Stomach (tissue), 9 donors: Measurements from ENCODE around the gene NOTCH4. TPM values are rescaled to one million over a fixed set of nuclear protein-coding genes. Genes with fewer than 3 reads are reported as not detected.

Experiments used
- DNase-seq, 2 donors: peaks; one replicate each; pipeline versions ENCODE4 v3.0.0 to v3.0.0-alpha.2; 2013 to 2019
- H3K27ac ChIP-seq, 5 donors: fragments of 200-600 bp in 4 of 5; sonication (generic) in 4 of 5; one replicate each; pipeline ENCODE4 v1.5.1; 2013 to 2019; ENCODE audit warnings: mild to moderate bottlenecking in 1 of 5, moderate library complexity in 1 of 5
- H3K27me3 ChIP-seq, 3 donors: fragments of 200-600 bp; sonication (generic); one replicate each; pipeline ENCODE4 v1.5.1; 2017 to 2019; ENCODE audit warnings: mixed run types in 1 of 3
- H3K36me3 ChIP-seq, 4 donors: fragments of 200-600 bp; sonication (generic); 1 replicate in 3 of 4; 2 replicates in 1 of 4; pipeline ENCODE4 v1.5.1; 2016 to 2019
- H3K4me1 ChIP-seq, 4 donors: fragments of 200-600 bp; sonication (generic); one replicate each; pipeline ENCODE4 v1.5.1; 2016 to 2019
- H3K4me3 ChIP-seq, 4 donors: fragments of 200-600 bp; sonication (generic) in 3 of 4; one replicate each; pipeline ENCODE4 v1.5.1; 2016 to 2019; ENCODE audit warnings: mild to moderate bottlenecking in 1 of 4
- H3K9me3 ChIP-seq, 4 donors: fragments of 200-600 bp; sonication (generic); one replicate each; pipeline ENCODE4 v1.5.1; 2016 to 2019
- EP300 ChIP-seq: sonication (generic); formaldehyde crosslinking; IDR thresholded peaks from one replicate; pipeline ENCODE4 v1.6.1; 2017; ENCODE audit warnings: antibody characterized with exemption
- POLR2A ChIP-seq, 4 donors: fragments of 450-650 bp; IDR thresholded peaks; one replicate each; pipeline ENCODE4 v1.6.1; 2016; ENCODE audit warnings: antibody characterized with exemption in 4 of 4, control low read depth in 2 of 4, mild to moderate bottlenecking in 1 of 4, moderate library complexity in 1 of 4
- POLR2AphosphoS5 ChIP-seq, 3 donors: sonication (generic); formaldehyde crosslinking; IDR thresholded peaks; one replicate each; pipeline ENCODE4 v1.6.1; 2016; ENCODE audit warnings: antibody characterized with exemption in 3 of 3
- WGBS, 5 donors: extraction: QIAGEN DNeasy Blood & Tissue Kit in 3 of 5; methylation state at CpG; one replicate each; pipeline versions ENCODE4 v1.1.5 to v1.1.7; 2013 to 2018; 5-methylcytosine and 5-hydroxymethylcytosine counted together
- intact Hi-C: fragments of 100-400 bp; cut with DNase I; formaldehyde crosslinking; loops from one replicate; pipeline ENCODE4 v1.15.1; 2023; ENCODE audit warnings: low total_unique reads
- polyA plus RNA-seq, 3 donors: library from polyadenylated mRNA; stranded (reverse); fragments of 200-250 nt; gene quantifications; one replicate each; pipeline ENCODE4 v1.2.3, GENCODE V29; 2013
- small RNA-seq, 4 donors: library from RNA; depleted of rRNA; stranded (forward); fragments of <200 nt; gene quantifications; one replicate each; pipeline ENCODE3, GENCODE V24; 2016
- total RNA-seq, 5 donors: library from RNA; depleted of rRNA; stranded (reverse); fragments of >200 nt; gene quantifications; one replicate each; pipeline versions ENCODE4 v1.1.0 to v1.2.3, GENCODE V29; 2014 to 2016
- donor health status: healthy with polysubstance abuse.
- donor health status: Bipolar disorder and iron deficiency.
- donor health status: healthy.

Gene NOTCH4
- total and polyA plus RNA-seq, 8 donors, result 7.3 to 45.5 (median 13.7) TPM

GRCh38 chr6:32146287-32146686 is 77.6 kb downstream of the NOTCH4 start:
- peaks cover 5 to 32% (median 23%) of the 10 kb centered on the region in 4 donors for H3K4me1 ChIP-seq
- peak overlapping the region in 1 of 5 donors; percentile 1 for H3K27ac ChIP-seq
- H3K36me3 ChIP-seq, result peaks cover 0 to 13% (median 5%) of the 10 kb centered on the region in 4 donors
- H3K4me3 ChIP-seq, result no peak overlapping the region
- H3K27me3 ChIP-seq, result peaks cover 0 to 26% (median 0%) of the 10 kb centered on the region in 3 donors
- TF ChIP-seq POLR2AphosphoS5 (IDR thresholded peaks at IDR 0.05), result no peak
- no peak for TF ChIP-seq EP300
- TF ChIP-seq POLR2A (IDR thresholded peaks at IDR 0.05), result no peak
- 60 to 80% (median 67%) methylated on average over 1 of the region's 1 CpG for WGBS, 5 donors
- intact Hi-C loops, result no loop called here
- DNase-seq, result peak in 1 of 2 donors; percentile 28
- H3K9me3 ChIP-seq, result no peaks in the 10 kb centered on the region

Small RNA genes lying within 50 kb of the gene (small RNA-seq; reads per million reads assigned to genes)
- 0 reads per million in 4 donors for gene AL662884.1
- 0 reads per million in 4 donors for gene MIR6833

Other genes starting within 250 kb of the NOTCH4 start
- 100 to 1,000 TPM in 1 of 5 donors, 10 to 100 TPM in 4; 10.8 to 248 (median 32.1) TPM for gene C4A, start 242.0 kb downstream of the NOTCH4 start, total RNA-seq
- 10 to 100 TPM; 42.2 to 92.9 (median 48.1) TPM for gene C4A, start 242.0 kb downstream of the NOTCH4 start, polyA plus RNA-seq
- 100 to 1,000 TPM in 1 of 5 donors, 10 to 100 TPM in 4; 14.9 to 108 (median 32.7) TPM for gene C4B, start 209.3 kb downstream of the NOTCH4 start, total RNA-seq
- 100 to 1,000 TPM in 1 of 3 donors, 10 to 100 TPM in 2; 42.8 to 107 (median 54.9) TPM for gene C4B, start 209.3 kb downstream of the NOTCH4 start, polyA plus RNA-seq
- gene CYP21A2, start 185.7 kb downstream of the NOTCH4 start, total RNA-seq, result not detected
- gene CYP21A2, start 185.7 kb downstream of the NOTCH4 start, polyA plus RNA-seq, result 10 to 100 TPM in 1 of 3 donors, 1 to 10 TPM in 2; 1.3 to 23.8 (median 1.4) TPM
- 100 to 1,000 TPM in 1 of 5 donors, 10 to 100 TPM in 4; 43.8 to 408 (median 71.0) TPM for gene TNXB, start 114.7 kb downstream of the NOTCH4 start, total RNA-seq
- 10 to 100 TPM; 15.1 to 17.7 (median 15.7) TPM for gene TNXB, start 114.7 kb downstream of the NOTCH4 start, polyA plus RNA-seq
- gene ATF6B, start 95.8 kb downstream of the NOTCH4 start, total RNA-seq, result 100 to 1,000 TPM in 2 of 5 donors, 10 to 100 TPM in 3; 22.8 to 718 (median 73.3) TPM
- 10 to 100 TPM; 20.9 to 48.1 (median 24.4) TPM for gene ATF6B, start 95.8 kb downstream of the NOTCH4 start, polyA plus RNA-seq
- gene FKBPL, start 93.8 kb downstream of the NOTCH4 start, total RNA-seq, result 1 to 10 TPM in 2 of 5 donors, under 1 TPM in 1, not detected in 2; 0.45 to 3.3 (median 3.2) TPM
- gene FKBPL, start 93.8 kb downstream of the NOTCH4 start, polyA plus RNA-seq, result 1 to 10 TPM; 2.7 to 9.6 (median 8.5) TPM
- under 1 TPM in 3 of 5 donors, not detected in 2; 0.18 to 0.87 (median 0.87) TPM for gene PRRT1, start 72.1 kb downstream of the NOTCH4 start, total RNA-seq
- gene PRRT1, start 72.1 kb downstream of the NOTCH4 start, polyA plus RNA-seq, result 1 to 10 TPM; 1.9 to 6.0 (median 3.4) TPM
- gene PPT2, start 69.9 kb downstream of the NOTCH4 start, total RNA-seq, result 10 to 100 TPM in 4 of 5 donors, 1 to 10 TPM in 1; 5.8 to 73.0 (median 35.7) TPM
- gene PPT2, start 69.9 kb downstream of the NOTCH4 start, polyA plus RNA-seq, result 10 to 100 TPM in 1 of 3 donors, 1 to 10 TPM in 2; 5.8 to 11.1 (median 7.9) TPM
- gene EGFL8, start 59.5 kb downstream of the NOTCH4 start, total RNA-seq, result 100 to 1,000 TPM in 1 of 5 donors, 10 to 100 TPM in 2, 1 to 10 TPM in 1, under 1 TPM in 1; 0.87 to 224 (median 10.1) TPM
- gene EGFL8, start 59.5 kb downstream of the NOTCH4 start, polyA plus RNA-seq, result 10 to 100 TPM; 14.6 to 30.3 (median 16.6) TPM
- gene AGPAT1, start 48.0 kb downstream of the NOTCH4 start, total RNA-seq, result 10 to 100 TPM in 4 of 5 donors, 1 to 10 TPM in 1; 7.3 to 52.6 (median 33.5) TPM
- 10 to 100 TPM; 31.3 to 41.9 (median 36.2) TPM for gene AGPAT1, start 48.0 kb downstream of the NOTCH4 start, polyA plus RNA-seq
- gene RNF5, start 45.7 kb downstream of the NOTCH4 start, total RNA-seq, result 10 to 100 TPM; 22.6 to 71.4 (median 50.9) TPM
- 100 to 1,000 TPM in 1 of 3 donors, 10 to 100 TPM in 2; 92.5 to 107 (median 93.2) TPM for gene RNF5, start 45.7 kb downstream of the NOTCH4 start, polyA plus RNA-seq
- gene AGER, start 39.8 kb downstream of the NOTCH4 start, total RNA-seq, result 10 to 100 TPM in 2 of 5 donors, 1 to 10 TPM in 2, under 1 TPM in 1; 0.87 to 35.6 (median 2.8) TPM
- gene AGER, start 39.8 kb downstream of the NOTCH4 start, polyA plus RNA-seq, result 10 to 100 TPM; 13.0 to 18.0 (median 16.9) TPM
- 10 to 100 TPM; 23.5 to 50.3 (median 42.0) TPM for gene PBX2, start 33.9 kb downstream of the NOTCH4 start, total RNA-seq
- 10 to 100 TPM; 26.5 to 31.4 (median 28.0) TPM for gene PBX2, start 33.9 kb downstream of the NOTCH4 start, polyA plus RNA-seq
- gene GPSM3, start 31.4 kb downstream of the NOTCH4 start, total RNA-seq, result 10 to 100 TPM in 1 of 5 donors, 1 to 10 TPM in 1, not detected in 3; 3.1 to 41.0 TPM
- 10 to 100 TPM in 2 of 3 donors, 1 to 10 TPM in 1; 10.0 to 25.8 (median 23.9) TPM for gene GPSM3, start 31.4 kb downstream of the NOTCH4 start, polyA plus RNA-seq
- not detected for gene TSBP1, start 147.8 kb upstream of the NOTCH4 start, total RNA-seq
- not detected for gene TSBP1, start 147.8 kb upstream of the NOTCH4 start, polyA plus RNA-seq
- gene BTNL2, start 183.1 kb upstream of the NOTCH4 start, total RNA-seq, result not detected
- gene BTNL2, start 183.1 kb upstream of the NOTCH4 start, polyA plus RNA-seq, result not detected
- gene HLA-DRA, start 215.8 kb upstream of the NOTCH4 start, total RNA-seq, result 100 to 1,000 TPM in 2 of 5 donors, 10 to 100 TPM in 3; 25.8 to 252 (median 84.6) TPM
- gene HLA-DRA, start 215.8 kb upstream of the NOTCH4 start, polyA plus RNA-seq, result 100 to 1,000 TPM in 1 of 3 donors, 10 to 100 TPM in 2; 89.7 to 219 (median 95.8) TPM